Uterus (tissue), 2 donors: ENCODE results near the gene MPG.

ENCODE experiments used
- CTCF ChIP-seq, 4 experiments: fragments of 200-600 bp in 2 of 4; fragments of 450-650 bp in 2 of 4; sonication (generic) in 2 of 4; IDR thresholded peaks; one replicate each; pipeline ENCODE4 v1.5.1; 2016 to 2019; ENCODE audit warnings: antibody characterized with exemption in 4 of 4, mild to moderate bottlenecking in 2 of 4, moderate library complexity in 1 of 4
- POLR2A ChIP-seq, 2 donors: fragments of 450-650 bp; IDR thresholded peaks; one replicate each; pipeline ENCODE4 v1.6.1; 2016; ENCODE audit warnings: antibody characterized with exemption in 2 of 2, mild to moderate bottlenecking in 1 of 2, moderate library complexity in 1 of 2

- TF ChIP-seq CTCF (IDR thresholded peaks at IDR 0.05) = no peak
- no peak for TF ChIP-seq POLR2A (IDR thresholded peaks at IDR 0.05)
These were observed 36.5 kb upstream of the MPG start for GRCh38 chr16:41439-42068.
